Testis (tissue), 2 donors: Measurements from ENCODE around the gene SEMA4D.

Experiments
- POLR2A ChIP-seq: fragments of 450-650 bp; IDR thresholded peaks from one replicate; pipeline ENCODE4 v1.6.1; 2017; ENCODE audit warnings: antibody characterized with exemption, mild to moderate bottlenecking, moderate library complexity
- TF ChIP-seq, protein P1 (sequence below), 3 experiments: fragments of 450-650 bp in 2 of 3; fragments of 200-600 bp in 1 of 3; sonication (generic) in 1 of 3; IDR thresholded peaks; one replicate each; pipeline ENCODE4 v1.5.1; 2016 to 2019; ENCODE audit warnings: antibody characterized with exemption in 3 of 3, mild to moderate bottlenecking in 2 of 3, moderate library complexity in 1 of 3

DNA sequence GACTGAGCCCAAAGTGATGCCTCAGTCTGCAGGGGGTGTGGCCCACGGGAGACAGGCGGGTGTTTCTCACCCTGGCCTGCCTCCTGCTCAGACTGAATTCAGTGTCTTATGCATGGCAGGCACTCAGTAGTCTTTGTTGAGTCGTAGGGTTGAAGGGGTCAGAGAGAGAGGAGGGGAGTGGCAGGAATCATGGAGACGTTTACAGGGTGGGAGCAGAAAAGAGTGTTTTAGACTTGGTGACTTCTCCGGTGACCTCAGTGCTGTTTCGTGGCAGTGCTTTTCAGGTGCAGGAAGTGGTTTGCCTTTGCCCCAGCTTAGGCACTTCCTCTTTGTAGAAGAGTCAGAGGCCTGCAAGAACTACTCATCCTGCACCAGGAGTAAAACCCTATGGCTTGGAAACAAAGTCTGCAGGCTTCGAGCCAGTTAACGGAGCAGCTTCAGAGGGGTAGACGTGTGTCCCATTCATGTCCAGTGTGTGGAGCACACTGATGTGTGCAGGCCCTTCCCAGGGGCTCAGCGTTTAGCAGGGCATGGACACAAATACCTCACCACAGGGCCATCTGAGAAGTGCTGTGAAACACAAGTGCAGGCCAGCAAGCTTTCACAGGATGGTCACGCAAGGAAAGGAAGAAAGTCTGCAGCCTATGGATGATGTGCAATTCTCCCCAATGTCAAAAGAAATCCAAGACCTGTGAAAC lies 24.5 kb upstream of the SEMA4D start:
- TF ChIP-seq, protein P1, sequence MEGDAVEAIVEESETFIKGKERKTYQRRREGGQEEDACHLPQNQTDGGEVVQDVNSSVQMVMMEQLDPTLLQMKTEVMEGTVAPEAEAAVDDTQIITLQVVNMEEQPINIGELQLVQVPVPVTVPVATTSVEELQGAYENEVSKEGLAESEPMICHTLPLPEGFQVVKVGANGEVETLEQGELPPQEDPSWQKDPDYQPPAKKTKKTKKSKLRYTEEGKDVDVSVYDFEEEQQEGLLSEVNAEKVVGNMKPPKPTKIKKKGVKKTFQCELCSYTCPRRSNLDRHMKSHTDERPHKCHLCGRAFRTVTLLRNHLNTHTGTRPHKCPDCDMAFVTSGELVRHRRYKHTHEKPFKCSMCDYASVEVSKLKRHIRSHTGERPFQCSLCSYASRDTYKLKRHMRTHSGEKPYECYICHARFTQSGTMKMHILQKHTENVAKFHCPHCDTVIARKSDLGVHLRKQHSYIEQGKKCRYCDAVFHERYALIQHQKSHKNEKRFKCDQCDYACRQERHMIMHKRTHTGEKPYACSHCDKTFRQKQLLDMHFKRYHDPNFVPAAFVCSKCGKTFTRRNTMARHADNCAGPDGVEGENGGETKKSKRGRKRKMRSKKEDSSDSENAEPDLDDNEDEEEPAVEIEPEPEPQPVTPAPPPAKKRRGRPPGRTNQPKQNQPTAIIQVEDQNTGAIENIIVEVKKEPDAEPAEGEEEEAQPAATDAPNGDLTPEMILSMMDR (IDR thresholded peaks at IDR 0.05): no peak
- TF ChIP-seq POLR2A: no peak
